ENCODE results near the gene TMEM69. TPM values are rescaled to one million over a fixed set of nuclear protein-coding genes. Genes with fewer than 3 reads are reported as not detected.
A peak's percentile ranks its signal among the peaks of the same experiment; 100 is the strongest.
"Not testable (repeated sequence)": the region's sequence is repeated elsewhere in the genome, so short reads cannot be mapped to it uniquely, and the experiment has no call there.

The TMEM69 gene
- total RNA-seq, 2 experiments from 2014 or later, result 21.8 to 22.4 TPM

DNA sequence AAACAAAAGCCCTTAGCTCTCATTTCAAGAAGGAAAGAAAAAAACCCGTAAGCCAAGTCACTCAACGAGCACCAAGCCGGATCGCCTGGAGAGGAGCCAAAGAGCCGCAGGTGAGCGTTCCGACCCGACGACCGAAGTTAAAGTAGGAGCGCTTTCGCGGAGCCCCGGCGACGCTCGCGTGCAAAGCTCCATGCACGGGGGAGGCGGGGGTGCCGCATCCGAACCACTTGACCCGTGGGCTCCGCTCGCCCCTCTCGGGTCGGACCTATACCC, 2.0 kb upstream of the TMEM69 start:
- Mint-ChIP-seq H3K9me3 (no peaks in the 10 kb centered on the region), H3K27me3 (no peaks in the 10 kb centered on the region), H3K4me3 (peak overlapping the region; percentile 92), H3K36me3 (peaks cover 7% of the 10 kb centered on the region), H3K4me1 (peaks cover 23% of the 10 kb centered on the region), H3K27ac (peak overlapping the region; percentile 99)
- ATAC-seq (ENCODE audit: low read depth) (no peak), DNase-seq (no peak)
- POLR2A ChIA-PET, result interaction anchor here (0.6 to 2.4 kb wide), 18 partner anchors 9 to 964 kb away, joined by 3 to 21 read pairs (median 4); partner anchors contain the start of genes AKR1A1, CCDC163, IPP and MAST2

GRCh38 chr1:45686288-45687013, 1.5 kb upstream of the TMEM69 start, which contains the start of gene GPBP1L1:
Gene GPBP1L1 (minus strand): TSS chr1:45686533. CDS start chr1:45659087, 27,446 bp downstream.
- Mint-ChIP-seq H3K4me1 (peaks cover 20% of the 10 kb centered on the region), H3K4me3 (peak within 1 kb of the TSS; percentile 92), H3K27me3 (no peaks in the 10 kb centered on the region), H3K9me3 (no peaks in the 10 kb centered on the region), H3K27ac (peak within 1 kb of the TSS; percentile 99), H3K36me3 (peaks cover 6% of the 10 kb centered on the region)
- POLR2A ChIA-PET, result interaction anchor here (0.6 to 2.4 kb wide), 24 partner anchors 8 to 1055 kb away, joined by 3 to 21 read pairs (median 4); partner anchors contain the start of genes AKR1A1, CCDC163, IPP and MAST2
- ATAC-seq (ENCODE audit: low read depth) (peak; percentile 70), DNase-seq (peak; percentile 97)

DNA sequence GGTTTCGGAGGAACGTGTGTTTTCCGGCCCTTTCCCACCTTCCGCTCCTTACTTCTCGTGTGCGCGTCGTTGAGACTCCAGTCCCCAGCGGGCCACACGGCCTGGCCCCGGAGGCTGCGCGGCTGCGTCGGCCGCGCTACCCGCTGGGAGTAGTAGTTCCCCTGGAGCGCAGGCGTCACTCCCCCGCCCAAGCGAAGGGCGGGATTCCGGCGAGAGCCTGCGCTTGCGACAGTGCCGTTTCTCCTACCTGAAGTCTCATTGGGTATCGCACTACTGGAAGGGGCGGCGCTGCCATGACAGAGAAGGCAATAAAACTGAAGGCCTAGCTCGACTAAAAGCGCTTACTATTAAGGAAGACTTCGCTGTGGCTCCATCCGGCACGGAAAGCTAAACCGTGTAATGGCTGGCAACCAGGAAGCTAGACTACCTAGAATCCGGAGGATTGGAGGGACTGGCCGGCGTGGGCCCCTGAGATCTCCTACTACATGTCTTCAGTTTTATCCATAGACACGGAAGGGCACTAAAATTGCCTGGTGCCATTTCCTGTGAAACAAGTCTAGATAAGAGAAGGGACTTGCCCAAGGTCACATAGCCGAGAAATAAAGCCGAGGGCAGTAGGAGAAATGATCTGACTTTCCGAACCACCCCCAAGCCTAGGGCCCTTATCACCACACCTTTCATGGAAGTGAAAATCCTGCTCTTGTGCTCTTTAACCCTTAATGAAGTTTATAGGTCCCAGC, 797 bp upstream of the TMEM69 start:
- Mint-ChIP-seq H3K27ac (peak overlapping the region; percentile 99), H3K27me3 (no peaks in the 10 kb centered on the region), H3K4me1 (peaks cover 17% of the 10 kb centered on the region), H3K36me3 (peaks cover 6% of the 10 kb centered on the region), H3K4me3 (peak overlapping the region; percentile 92), H3K9me3 (no peaks in the 10 kb centered on the region)
- POLR2A ChIA-PET, result interaction anchor here (0.6 to 2.4 kb wide), 13 partner anchors 9 to 1056 kb away, joined by 3 to 21 read pairs (median 4); partner anchors contain the start of genes AKR1A1, IPP, MAST2 and NASP
- ATAC-seq (ENCODE audit: low read depth) (peak; percentile 90), DNase-seq (peak; percentile 95)

GRCh38 chr1:45693811-45694210, 5.8 kb downstream of the TMEM69 start:
- ATAC-seq (ENCODE audit: low read depth); DNase-seq; H3K9me3 Mint-ChIP-seq; H3K4me3 Mint-ChIP-seq; POLR2A ChIA-PET; H3K4me1 Mint-ChIP-seq; H3K27me3 Mint-ChIP-seq; H3K27ac Mint-ChIP-seq: not testable (repeated sequence)
- H3K36me3 Mint-ChIP-seq, result peaks cover 14% of the 10 kb centered on the region

- no peaks in the 10 kb centered on the region for H3K27me3 Mint-ChIP-seq
- POLR2A ChIA-PET, result no interaction called here
- no peak for DNase-seq
- no peak for ATAC-seq (ENCODE audit: low read depth)
- no peak overlapping the region for H3K4me3 Mint-ChIP-seq
- peaks cover 14% of the 10 kb centered on the region for H3K36me3 Mint-ChIP-seq
- H3K4me1 Mint-ChIP-seq, result peaks cover 4% of the 10 kb centered on the region
- H3K9me3 Mint-ChIP-seq, result no peaks in the 10 kb centered on the region
- no peak overlapping the region for H3K27ac Mint-ChIP-seq
Measured at GRCh38 chr1:45694823-45695222, 6.8 kb downstream of the TMEM69 start.

DNA sequence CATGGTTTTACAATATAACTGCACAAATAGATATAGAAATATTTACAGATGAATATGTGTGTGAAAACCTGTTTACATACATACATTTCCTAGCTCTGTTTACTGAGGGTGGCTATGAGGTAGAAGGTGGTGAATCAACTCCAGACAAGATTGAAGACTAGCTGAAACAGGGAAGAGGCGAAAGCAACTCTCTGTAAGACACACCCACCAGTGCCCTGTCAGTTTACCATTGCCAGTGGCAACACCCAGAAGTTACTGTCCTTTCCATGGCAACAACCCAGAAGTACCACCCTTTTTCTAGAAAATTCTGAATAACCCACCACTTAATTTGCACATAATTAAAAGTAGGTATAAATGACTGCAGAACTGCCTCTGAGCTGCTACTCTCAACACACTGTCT, 16.7 kb downstream of the TMEM69 start:
- H3K27me3 Mint-ChIP-seq, result no peaks in the 10 kb centered on the region
- POLR2A ChIA-PET, result no interaction called here
- H3K9me3 Mint-ChIP-seq, result peaks cover 3% of the 10 kb centered on the region
- H3K4me3 Mint-ChIP-seq, result no peak overlapping the region
- H3K4me1 Mint-ChIP-seq, result no peaks in the 10 kb centered on the region
- H3K27ac Mint-ChIP-seq, result no peak overlapping the region
- H3K36me3 Mint-ChIP-seq, result peaks cover 19% of the 10 kb centered on the region
- ATAC-seq (ENCODE audit: low read depth) (no peak), DNase-seq (no peak)

- Mint-ChIP-seq H3K27ac (no peak overlapping the region), H3K9me3 (no peaks in the 10 kb centered on the region), H3K4me3 (no peak overlapping the region), H3K4me1 (no peaks in the 10 kb centered on the region), H3K36me3 (peaks cover 6% of the 10 kb centered on the region), H3K27me3 (no peaks in the 10 kb centered on the region)
- ATAC-seq (ENCODE audit: low read depth) (no peak), DNase-seq (no peak)
- POLR2A ChIA-PET, result no interaction called here
Measured at GRCh38 chr1:45713711-45714110, 25.7 kb downstream of the TMEM69 start.

- no peak for DNase-seq
- Mint-ChIP-seq H3K36me3 (peaks cover 3% of the 10 kb centered on the region), H3K9me3 (no peaks in the 10 kb centered on the region), H3K4me3 (no peak overlapping the region), H3K27ac (no peak overlapping the region), H3K4me1 (no peaks in the 10 kb centered on the region), H3K27me3 (no peaks in the 10 kb centered on the region)
- POLR2A ChIA-PET, result no interaction called here
- ATAC-seq (ENCODE audit: low read depth), result no peak
Measured at GRCh38 chr1:45716700-45717099, 28.7 kb downstream of the TMEM69 start.

- ATAC-seq (ENCODE audit: low read depth); H3K9me3 Mint-ChIP-seq; H3K4me3 Mint-ChIP-seq; H3K36me3 Mint-ChIP-seq; H3K27ac Mint-ChIP-seq; H3K27me3 Mint-ChIP-seq; DNase-seq; POLR2A ChIA-PET; H3K4me1 Mint-ChIP-seq: not testable (repeated sequence)
Measured at GRCh38 chr1:45717386-45717785, 29.4 kb downstream of the TMEM69 start.

DNA sequence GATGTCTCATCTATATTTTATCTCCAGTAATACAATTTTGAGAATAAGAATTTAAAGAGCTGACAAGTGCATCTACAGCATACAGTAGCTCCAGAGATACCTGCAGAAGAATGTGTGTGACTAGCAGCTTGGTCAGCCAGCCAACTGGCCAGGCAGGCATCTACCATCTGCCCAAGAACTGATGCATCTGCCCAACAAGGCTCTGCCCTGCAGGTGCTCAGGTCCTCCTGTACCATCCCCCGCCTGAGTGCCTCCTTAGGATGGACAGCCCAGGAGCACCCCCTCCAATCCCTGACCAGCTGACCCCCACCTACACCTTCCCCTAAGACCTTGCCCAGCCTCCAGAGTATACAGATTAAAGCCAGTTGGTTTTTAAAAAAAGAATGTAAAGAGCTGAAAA, 30.3 kb downstream of the TMEM69 start:
- no peaks in the 10 kb centered on the region for H3K27me3 Mint-ChIP-seq
- no peak overlapping the region for H3K4me3 Mint-ChIP-seq
- no peaks in the 10 kb centered on the region for H3K4me1 Mint-ChIP-seq
- DNase-seq (no peak), ATAC-seq (ENCODE audit: low read depth) (no peak)
- POLR2A ChIA-PET, result no interaction called here
- H3K36me3 Mint-ChIP-seq, result peaks cover 1% of the 10 kb centered on the region
- no peak overlapping the region for H3K27ac Mint-ChIP-seq
- no peaks in the 10 kb centered on the region for H3K9me3 Mint-ChIP-seq

- Mint-ChIP-seq H3K27me3 (no peaks in the 10 kb centered on the region), H3K36me3 (no peaks in the 10 kb centered on the region), H3K4me3 (no peak overlapping the region), H3K4me1 (no peaks in the 10 kb centered on the region), H3K27ac (no peak overlapping the region), H3K9me3 (no peaks in the 10 kb centered on the region)
- ATAC-seq (ENCODE audit: low read depth) (no peak), DNase-seq (no peak)
- POLR2A ChIA-PET, result no interaction called here
Measured at GRCh38 chr1:45721207-45721606, 33.2 kb downstream of the TMEM69 start.

DNA sequence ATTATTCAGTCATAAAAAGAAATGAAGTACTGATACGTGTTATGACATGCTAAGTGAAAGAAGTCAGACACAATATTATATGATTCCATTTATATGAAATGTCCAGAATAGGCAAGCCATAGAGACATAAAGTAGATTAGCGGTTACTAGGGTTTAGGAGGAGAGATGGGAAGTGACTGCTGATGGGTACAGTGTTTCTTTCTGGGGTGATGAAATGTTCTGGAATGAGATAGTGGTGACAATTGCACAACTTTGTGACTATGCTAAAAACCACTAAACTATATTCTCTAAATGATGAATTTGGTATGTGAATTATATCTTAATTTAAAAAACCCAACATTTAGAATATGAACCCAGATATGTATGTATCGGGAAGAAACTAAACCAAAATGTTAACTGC, 34.8 kb downstream of the TMEM69 start:
- DNase-seq (no peak), ATAC-seq (ENCODE audit: low read depth) (no peak)
- H3K9me3 Mint-ChIP-seq, result no peaks in the 10 kb centered on the region
- H3K27me3 Mint-ChIP-seq, result no peaks in the 10 kb centered on the region
- no peaks in the 10 kb centered on the region for H3K36me3 Mint-ChIP-seq
- no peak overlapping the region for H3K4me3 Mint-ChIP-seq
- H3K4me1 Mint-ChIP-seq, result no peaks in the 10 kb centered on the region
- no peak overlapping the region for H3K27ac Mint-ChIP-seq
- POLR2A ChIA-PET, result no interaction called here

DNA sequence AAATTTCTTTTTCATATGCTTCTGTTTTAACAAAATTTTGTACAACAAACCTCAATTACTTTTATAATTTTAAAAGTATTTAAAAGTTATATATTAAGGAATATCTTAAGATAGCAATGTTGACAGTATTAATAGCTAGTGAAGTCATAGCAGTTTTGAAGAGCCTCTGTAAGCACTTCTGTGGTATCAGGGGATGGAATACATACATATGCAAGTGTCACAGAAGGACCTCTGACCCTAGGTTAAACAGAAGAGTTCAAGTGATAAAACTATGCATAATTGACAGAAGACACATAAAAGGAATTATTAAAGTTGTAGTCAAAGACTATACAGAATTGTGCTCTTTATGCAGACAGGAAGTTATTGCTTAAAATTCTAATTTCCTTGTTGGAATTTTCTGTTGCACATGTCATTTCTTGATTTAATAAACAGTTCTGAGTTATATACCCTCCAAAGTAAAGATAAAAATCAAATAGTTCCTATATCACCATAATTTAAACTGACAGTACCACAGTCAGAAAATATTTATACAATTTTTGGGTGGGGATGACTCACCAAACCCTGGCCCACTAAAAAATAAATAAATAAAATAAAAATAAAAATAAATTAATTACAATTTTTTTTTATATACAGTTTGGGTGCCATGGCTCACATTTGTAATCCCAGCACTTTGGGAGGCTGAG, 35.4 kb downstream of the TMEM69 start:
- POLR2A ChIA-PET, result no interaction called here
- H3K4me1 Mint-ChIP-seq, result no peaks in the 10 kb centered on the region
- DNase-seq (no peak), ATAC-seq (ENCODE audit: low read depth) (no peak)
- no peaks in the 10 kb centered on the region for H3K36me3 Mint-ChIP-seq
- H3K9me3 Mint-ChIP-seq, result no peaks in the 10 kb centered on the region
- H3K4me3 Mint-ChIP-seq, result no peak overlapping the region
- H3K27me3 Mint-ChIP-seq, result no peaks in the 10 kb centered on the region
- H3K27ac Mint-ChIP-seq, result no peak overlapping the region

Measured in activated naive CD8-positive, alpha-beta T cell treated with anti-CD3 and anti-CD28 coated beads, Interleukin-2, amount 10 ng/mL, durations not matched to agents 7 days and 5 days (primary cell).